GM10266 (cell line): Measurements from ENCODE around the gene ANKRD52.

Experiments used
- DNase-seq: peaks from one replicate; pipeline ENCODE4 v3.0.0; 2012; ENCODE audit errors: extremely low spot score
- CTCF ChIP-seq: IDR thresholded peaks from 2 replicates; pipeline ENCODE4 v1.5.1; 2012; ENCODE audit warnings: mild to moderate bottlenecking, low read depth; ENCODE audit not compliant: control insufficient read depth, insufficient read depth; ENCODE audit errors: missing control alignments

Gene ANKRD52

GRCh38 chr12:56247923-56248322 lies 10.3 kb downstream of the ANKRD52 start:
- no peak for DNase-seq
- TF ChIP-seq CTCF, result no peak

GRCh38 chr12:56244494-56244893 lies 13.7 kb downstream of the ANKRD52 start:
- no peak for TF ChIP-seq CTCF
- DNase-seq, result no peak

- no peak for DNase-seq
- no peak for TF ChIP-seq CTCF
Observed at GRCh38 chr12:56243731-56244181, 14.4 kb downstream of the ANKRD52 start.

- DNase-seq, result no peak
- TF ChIP-seq CTCF, result no peak
Observed at GRCh38 chr12:56242986-56243385, 15.2 kb downstream of the ANKRD52 start.

- no peak for TF ChIP-seq CTCF
- no peak for DNase-seq
Observed at GRCh38 chr12:56241424-56242303, 16.5 kb downstream of the ANKRD52 start.

- no peak for DNase-seq
- TF ChIP-seq CTCF, result no peak
Observed at GRCh38 chr12:56237552-56237951, 20.6 kb downstream of the ANKRD52 start.

- TF ChIP-seq CTCF, result no peak
Observed at GRCh38 chr12:56236985-56237384, 21.2 kb downstream of the ANKRD52 start.

More at GRCh38 chr12:56236985-56237384, 21.2 kb downstream of the ANKRD52 start:
- no peak for DNase-seq
